ENCODE measurements around the gene ZNF708. TPM values are rescaled to one million over a fixed set of nuclear protein-coding genes. Genes with fewer than 3 reads are reported as not detected.

ZNF708 gene
- total RNA-seq, 1 experiment from 2014 or later: 34.9 TPM

- no peak overlapping the region for H3K27ac Mint-ChIP-seq
- H3K4me1 Mint-ChIP-seq: no peaks in the 10 kb centered on the region
- POLR2A ChIA-PET: no interaction called here
- ATAC-seq: no peak
- CTCF ChIA-PET: no interaction called here
- H3K27me3 Mint-ChIP-seq (ENCODE audit: low read depth): no peaks in the 10 kb centered on the region; the same call in 1 of the 2 replicates
- peaks cover 18% of the 10 kb centered on the region for H3K36me3 Mint-ChIP-seq
- peaks cover 23% of the 10 kb centered on the region for H3K9me3 Mint-ChIP-seq
- TF ChIP-seq NFYB (CRISPR knock-in tag; conservative IDR thresholded peaks at IDR 0.05; ENCODE audit: low read depth) (no peak), TEAD1 (CRISPR knock-in tag; IDR thresholded peaks at IDR 0.05) (no peak), ATF2 (CRISPR knock-in tag; IDR thresholded peaks at IDR 0.05; ENCODE audit: borderline replicate concordance, low read depth) (no peak), ZNF317 (CRISPR knock-in tag; IDR thresholded peaks at IDR 0.05; ENCODE audit: borderline replicate concordance, low read depth) (no peak), CTCF (IDR thresholded peaks at IDR 0.05) (no peak), MXD4 (CRISPR knock-in tag; IDR thresholded peaks at IDR 0.05; ENCODE audit: borderline replicate concordance) (no peak), FOXP1 (CRISPR knock-in tag; IDR thresholded peaks at IDR 0.05; ENCODE audit: borderline replicate concordance) (no peak), ZSCAN18 (CRISPR knock-in tag; IDR thresholded peaks at IDR 0.05) (no peak), STAT6 (CRISPR knock-in tag; conservative IDR thresholded peaks at IDR 0.05; ENCODE audit: low read depth) (no peak), IRF2 (CRISPR knock-in tag; IDR thresholded peaks at IDR 0.05; ENCODE audit: borderline replicate concordance, low read depth) (no peak), ZNF416 (CRISPR knock-in tag; IDR thresholded peaks at IDR 0.05) (no peak), TEAD4 (CRISPR knock-in tag; IDR thresholded peaks at IDR 0.05) (no peak), ARID4B (CRISPR knock-in tag; IDR thresholded peaks at IDR 0.05; ENCODE audit: borderline replicate concordance) (no peak), FOXP4 (CRISPR knock-in tag; IDR thresholded peaks at IDR 0.05) (no peak), NR1H2 (CRISPR knock-in tag; IDR thresholded peaks at IDR 0.05) (no peak), SMAD3 (CRISPR knock-in tag; IDR thresholded peaks at IDR 0.05; ENCODE audit: borderline replicate concordance) (no peak), E2F5 (CRISPR knock-in tag; IDR thresholded peaks at IDR 0.05) (no peak), ZNF532 (CRISPR knock-in tag; IDR thresholded peaks at IDR 0.05; ENCODE audit: borderline replicate concordance) (no peak)
- DNase-seq (ENCODE audit: low spot score): no peak
- H3K4me3 Mint-ChIP-seq: no peak overlapping the region
These were observed 23.6 kb upstream of the ZNF708 start for GRCh38 chr19:21352830-21353229.

Data from WTC11 (cell line).